Measurements from ENCODE around the gene TMCO4. TPM values are rescaled to one million over a fixed set of nuclear protein-coding genes. Genes with fewer than 3 reads are reported as not detected.

Gene TMCO4
- total RNA-seq, 1 donor from 2014 or later, result 6.1 TPM

DNA sequence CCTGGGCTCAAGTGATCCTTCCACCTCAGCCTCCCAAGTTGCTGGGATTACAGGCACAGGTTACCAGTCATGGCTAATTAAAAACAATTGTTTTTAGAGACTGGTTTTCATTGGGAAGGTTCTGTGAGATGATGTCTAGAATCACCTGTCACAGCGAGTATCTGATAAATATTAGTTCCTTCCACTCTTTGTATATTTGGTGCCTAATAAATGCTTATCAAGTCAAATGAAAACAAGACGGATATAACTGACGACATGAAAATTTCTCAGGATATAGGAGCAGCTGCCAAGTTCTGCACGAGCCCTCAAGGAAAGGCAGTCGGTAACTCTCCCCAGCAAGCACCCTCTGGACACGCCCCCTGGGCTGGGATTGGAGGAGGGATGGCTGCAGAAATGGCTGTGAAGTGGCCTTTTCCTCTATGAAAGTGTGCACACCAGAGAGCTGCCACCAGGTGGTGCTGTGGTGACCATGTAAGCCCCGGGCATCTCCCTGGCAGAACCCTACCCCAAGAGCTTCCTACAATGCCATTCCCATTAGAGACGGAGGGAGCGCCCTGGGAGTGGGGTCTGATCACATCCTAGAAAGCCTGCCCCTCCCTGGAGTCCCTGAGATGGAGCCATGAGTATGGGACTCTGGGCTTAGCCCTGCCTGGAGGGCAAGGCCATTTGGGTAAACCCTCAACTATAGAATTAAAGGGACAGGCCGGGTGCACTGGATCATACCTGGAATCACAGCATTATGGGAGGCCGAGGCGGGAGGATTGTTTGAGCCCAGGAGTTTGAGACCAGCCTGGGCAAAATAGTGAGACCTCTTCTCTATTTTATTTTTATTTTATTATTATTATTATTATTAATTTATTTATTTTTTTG lies 84.1 kb downstream of the TMCO4 start:
- DNase-seq, result peak; percentile 53

DNA sequence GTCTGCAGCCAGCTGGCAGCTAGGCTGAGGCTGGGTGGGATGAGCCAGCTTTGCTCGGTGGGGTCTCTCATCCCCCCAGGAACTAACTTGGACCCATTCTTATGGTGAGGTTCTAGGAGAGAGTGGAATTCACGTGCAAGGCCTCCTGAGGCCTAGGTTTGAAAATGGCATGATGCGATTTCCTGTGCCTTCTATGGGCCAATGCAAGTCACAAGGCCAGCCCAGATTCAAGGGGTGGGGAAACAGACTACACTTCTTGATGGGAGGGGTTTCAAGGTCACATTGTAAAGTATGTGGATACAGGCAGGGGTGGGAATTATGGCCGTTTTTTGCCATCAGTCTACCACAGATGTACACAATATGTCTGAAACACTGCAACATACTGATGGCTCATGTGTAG lies 86.8 kb downstream of the TMCO4 start:
- DNase-seq, result no peak

DNA sequence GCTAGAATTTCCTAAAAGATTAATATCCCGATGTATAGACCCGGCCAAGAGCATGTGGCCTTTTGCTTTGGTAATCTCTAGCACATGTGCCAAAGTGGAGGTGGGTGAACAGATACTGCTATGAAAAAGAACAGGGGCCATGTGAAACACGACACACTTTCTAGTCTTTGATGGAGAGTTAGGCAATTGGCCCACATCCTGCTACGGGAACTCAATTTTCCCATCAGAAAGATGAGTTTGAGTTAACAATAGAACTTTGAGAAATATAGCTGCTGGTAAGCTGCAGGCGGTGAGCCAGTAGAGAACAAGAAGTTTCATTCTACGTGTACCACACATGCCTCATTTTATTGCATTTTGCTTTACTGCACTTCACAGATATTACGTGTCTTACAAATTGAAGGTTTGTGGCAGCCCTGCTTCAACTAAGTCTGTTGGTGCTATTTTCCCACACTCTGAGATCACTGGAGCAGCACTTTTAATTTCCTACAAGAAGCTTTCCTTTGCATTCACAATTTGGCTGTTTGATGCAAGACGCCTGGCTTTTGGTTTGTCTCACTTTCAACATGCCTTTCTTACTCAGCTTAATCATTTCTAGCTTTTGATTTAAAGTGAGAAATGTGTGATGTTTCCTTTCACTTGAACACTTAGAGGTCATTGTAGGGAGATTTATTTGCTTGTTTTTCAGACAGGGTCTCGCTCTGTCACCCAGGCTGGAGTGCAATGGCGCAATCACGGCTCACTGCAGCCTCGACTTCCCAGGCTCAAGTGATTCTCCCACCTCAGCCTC lies 88.7 kb downstream of the TMCO4 start:
- DNase-seq, result no peak

DNA sequence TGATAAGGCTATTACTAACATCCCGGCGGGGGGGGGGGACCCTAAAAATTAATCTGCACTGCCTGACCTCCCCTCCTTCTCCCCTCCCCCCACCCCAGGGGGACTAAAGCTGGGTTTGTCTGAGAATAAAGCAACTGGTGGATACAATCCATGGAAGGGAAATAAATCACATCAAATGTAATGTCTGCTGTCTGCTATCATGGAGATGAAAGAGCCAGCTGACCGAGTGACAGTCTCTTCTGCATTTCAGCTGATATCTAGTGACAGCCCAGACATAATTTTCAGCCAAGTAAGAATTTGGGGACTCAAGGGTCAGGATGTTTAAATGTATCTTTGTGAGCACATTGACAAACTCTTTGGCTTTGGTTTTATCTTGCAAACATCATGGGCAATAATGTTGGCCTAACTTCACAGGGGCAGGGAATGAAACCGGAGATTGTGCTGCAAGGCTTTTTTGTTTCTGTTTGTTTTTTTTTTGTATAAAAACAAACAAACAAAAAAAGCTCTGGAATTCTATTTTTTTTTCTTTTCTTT lies 90.4 kb downstream of the TMCO4 start:
- no peak for DNase-seq

DNA sequence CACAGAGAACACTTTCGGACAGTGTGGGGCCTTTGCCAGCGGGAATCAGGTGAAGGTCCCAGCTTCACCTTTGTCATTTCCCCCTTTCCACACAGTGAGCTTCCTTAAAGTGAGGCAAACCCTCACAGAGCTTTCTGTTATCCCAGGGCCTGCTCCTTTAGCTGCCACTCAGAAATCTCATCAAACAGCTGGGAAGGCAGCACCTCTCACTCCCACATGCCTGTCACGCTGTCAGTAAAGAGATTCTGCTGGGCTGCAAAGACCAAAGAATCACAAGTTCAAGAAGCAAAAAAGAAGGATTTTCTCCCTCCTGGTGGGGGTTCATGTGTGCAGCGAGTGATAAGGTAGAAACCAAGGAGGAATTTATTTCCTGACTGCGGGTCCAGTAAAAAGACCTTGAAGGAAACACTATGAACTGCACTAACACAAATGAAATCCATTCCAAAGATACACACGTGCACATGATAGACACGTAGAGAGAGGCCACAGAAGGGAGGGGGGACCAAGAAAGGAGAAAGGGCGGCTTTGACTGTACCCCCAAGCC lies 91.1 kb downstream of the TMCO4 start:
- DNase-seq, result no peak

DNA sequence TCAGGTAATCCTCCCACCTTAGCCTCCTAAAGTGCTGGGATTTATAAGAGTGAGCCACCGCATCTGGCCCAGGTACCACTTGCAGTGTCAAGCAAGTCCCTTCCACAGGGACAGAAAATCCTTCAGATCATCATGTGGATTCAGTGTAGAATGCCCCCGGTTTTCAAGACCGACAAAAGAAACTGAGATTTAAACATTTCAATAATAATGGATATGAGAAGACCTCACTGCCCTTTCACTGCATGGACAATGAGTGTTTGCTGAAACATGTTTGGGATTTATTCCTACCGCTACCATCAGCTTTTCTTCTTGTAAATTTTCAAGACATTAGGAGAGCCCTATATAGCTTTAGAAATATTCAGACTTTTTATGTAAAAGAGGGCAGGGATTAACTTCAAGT lies 93.6 kb downstream of the TMCO4 start:
- DNase-seq, result no peak

DNA sequence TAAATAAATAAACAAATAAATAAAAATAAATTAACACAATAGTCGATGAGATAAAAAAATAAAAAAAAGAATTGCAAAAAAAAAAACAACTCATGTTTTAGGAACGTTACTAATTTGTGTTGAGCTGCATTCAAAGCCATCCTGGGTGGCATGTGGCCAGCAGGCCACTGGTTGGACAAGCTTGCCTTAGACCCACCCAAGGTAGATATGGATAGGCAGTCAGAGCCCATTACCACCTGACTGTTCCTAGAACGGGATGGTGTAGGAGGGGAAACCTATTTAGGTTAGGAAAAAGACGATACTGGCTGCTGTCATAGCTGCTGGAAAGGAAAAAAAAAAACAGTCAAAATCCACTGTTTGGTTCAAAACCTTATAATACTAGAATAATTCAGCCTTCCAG lies 94.3 kb downstream of the TMCO4 start:
- no peak for DNase-seq

DNA sequence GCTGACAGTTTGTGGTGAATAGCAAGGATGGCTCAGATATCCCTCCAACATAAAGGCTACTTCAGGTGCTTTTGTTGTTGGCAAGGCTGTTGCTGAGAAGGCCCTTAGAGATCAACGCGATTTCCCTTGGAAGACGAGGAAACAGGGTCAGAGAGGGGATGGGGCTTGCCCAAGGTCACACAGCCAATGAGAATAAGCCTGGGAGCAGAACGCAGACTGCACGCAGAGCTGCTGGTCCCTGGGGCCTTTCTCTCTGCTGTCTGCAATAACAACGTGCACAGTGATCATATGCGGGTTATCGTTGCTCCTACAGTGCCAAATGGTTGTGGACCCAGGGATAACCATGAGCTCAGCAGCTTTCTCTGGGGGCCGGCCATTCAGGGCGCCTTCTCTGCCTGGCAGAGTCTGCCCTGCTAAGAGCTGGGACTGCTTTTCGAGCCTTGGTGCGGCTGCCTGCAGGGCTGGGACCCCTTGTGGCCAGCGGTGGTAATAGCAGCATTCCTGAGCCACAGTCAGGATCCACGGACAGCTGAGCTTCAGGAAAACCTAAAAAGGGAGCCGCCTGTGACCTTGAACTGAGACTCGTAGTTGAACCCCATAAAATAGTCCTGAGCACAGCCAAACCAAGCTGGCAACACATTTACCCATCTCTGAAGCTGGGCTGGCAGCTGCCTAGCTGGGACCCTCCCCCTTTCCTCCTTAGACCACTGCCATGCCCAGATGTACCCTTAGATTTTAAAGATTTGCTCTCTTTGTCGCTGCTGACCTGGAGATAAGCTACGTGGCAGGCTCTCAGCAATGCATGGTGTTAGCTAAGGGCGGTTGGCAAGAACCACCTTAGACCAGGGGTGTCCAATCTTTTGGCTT lies 95.2 kb downstream of the TMCO4 start:
- DNase-seq, result peak; percentile 34

DNA sequence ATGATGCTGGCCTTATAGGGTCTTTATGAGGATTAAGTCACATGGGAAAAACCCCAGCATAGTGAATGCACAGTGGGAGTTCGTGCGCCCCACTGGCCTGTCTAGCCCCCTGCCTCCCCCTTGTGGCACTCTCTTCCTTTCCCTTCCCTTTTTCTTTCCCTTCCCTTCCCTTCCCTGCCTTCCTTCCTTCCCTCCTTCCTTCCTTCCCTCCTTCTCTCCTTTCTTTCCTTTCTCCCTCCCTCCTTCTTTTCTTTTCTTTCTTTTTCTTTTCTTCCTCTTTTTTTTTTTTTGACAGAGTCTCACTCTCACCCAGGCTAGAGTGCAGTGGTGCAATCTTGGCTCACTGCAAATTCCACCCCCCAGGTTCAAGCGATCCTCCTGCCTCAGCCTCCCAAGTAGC lies 96.4 kb downstream of the TMCO4 start:
- no peak for DNase-seq

DNA sequence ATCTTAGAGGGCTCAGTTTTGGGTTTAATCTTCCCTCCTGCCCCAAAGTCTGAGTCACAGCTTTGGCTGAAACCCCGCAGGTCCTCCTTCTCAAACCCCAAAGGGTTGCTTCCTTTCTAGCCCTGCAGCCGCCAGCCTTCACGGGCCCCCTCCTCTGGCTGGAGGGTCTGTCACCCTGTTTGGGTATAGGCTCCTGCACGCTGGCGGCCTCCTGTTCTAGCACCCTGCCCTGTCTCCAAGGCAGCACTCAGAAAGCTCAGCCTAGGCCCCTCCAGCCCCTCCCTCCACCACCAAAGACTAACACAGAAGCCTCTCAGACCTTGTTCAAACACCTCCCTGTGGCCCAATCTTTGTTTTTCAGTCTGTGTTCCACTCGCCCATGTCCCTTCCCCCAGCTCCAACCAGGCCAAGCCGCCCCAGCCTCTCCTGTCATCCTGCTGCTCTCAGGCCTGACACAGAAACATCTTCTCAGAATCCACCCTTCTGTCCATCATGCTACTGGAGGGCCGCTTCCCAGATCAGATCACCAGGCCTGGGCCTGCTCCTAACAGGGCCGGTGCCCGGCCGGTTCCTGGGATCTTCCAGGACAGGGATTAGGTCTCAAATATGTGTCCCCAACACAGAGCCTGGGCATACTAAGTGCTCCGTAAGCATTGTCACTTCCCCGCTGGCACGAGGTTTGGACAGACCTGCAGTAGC lies 99.5 kb downstream of the TMCO4 start:
- DNase-seq, result no peak

DNA sequence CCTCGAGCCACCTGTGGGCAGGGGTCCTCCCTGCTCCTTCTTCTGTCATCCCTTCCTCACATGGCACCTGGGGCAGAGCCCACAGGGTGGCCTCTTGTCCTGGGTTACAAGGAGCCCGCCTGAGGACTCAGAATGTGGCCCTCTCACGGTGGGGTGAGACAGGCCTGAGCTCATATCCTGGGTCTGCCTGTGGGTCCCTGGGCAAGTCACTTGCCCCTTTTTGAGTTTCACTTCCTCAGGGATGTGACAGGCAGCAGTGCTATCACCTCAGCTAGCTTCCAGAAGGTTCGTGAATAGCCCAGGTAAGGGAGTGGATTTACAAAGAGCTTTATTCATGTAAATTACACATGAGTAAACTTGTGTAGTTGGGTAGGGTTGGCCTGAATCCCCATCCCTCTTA lies 101.5 kb downstream of the TMCO4 start:
- no peak for DNase-seq

DNA sequence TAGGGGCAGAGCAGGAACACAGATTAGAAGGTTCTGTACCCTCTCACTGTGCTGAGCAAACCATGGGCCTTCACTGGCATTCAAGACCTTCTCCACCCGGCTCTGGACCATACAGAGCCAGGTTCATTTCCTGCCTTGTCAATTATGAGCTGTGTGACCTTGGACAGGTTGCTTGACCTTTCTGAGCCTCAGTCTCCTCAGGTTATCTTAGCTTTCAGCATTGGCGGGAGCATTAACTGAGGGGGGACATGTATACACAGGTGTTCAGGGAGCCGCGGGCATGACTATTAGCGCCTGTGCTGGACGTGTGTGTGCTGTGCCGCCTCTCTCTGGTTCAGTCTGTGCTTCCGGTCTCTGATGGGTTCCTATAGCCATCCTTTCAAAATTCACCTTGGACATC lies 102.9 kb downstream of the TMCO4 start:
- no peak for DNase-seq

DNA sequence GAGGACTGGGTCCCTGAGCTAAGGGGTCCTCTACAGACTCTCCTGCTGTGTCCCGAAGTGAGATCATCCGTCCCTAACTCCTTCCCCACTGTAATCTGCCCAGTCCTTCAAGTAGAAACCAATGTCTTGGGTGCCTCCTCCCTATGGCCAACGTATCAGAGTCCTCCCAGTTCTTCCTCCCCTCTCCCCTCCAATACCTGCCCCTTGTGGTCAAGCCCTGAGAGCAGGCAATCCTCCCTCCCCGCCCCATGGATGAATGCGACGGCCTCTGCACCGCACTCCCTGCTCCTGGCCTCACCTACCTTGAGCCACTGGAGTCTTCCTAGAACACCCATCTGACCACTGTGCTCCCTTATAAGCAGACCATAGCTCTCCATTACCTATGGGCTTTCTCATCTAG lies 103.9 kb downstream of the TMCO4 start:
- DNase-seq, result no peak

DNA sequence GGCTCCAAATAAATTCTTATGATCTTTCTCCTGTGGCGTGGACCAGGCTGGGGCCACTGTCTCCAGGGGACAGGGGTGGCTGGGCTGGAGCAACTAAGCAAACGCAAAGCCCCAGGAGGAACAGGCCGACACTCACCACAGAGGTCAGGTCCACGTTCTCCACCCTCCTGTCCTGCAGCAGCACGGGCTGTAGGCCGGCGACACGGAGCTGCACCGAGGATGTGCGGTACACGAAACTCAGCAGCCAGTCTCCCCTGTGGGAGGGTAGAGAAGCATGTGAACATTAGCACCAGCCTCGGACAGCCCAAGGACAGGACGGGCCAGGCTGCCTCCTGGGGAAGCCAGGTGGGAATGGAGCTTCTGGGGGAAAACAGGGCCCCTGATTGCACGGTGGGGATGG lies 105.4 kb downstream of the TMCO4 start:
- DNase-seq, result no peak

DNA sequence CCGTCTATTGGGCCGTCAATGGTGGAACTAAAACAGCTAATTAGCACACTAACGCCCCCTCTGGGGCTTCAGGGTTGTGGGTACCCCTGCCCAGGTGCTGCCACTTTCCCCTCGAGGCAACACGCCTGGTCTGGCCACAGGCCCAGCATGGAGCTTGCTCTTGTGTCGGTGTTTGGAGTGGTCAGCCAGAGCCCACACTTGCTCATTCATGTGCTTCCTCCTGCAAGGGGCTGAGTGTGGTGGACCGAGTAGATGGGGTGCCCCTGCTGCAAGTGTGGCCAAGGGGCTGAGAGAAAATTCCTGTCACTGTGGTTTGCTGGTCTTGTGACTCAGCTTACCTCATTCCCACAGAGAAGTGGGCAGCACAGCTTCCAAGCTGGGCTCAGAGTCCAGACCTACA lies 109.4 kb downstream of the TMCO4 start:
- DNase-seq, result no peak

DNA sequence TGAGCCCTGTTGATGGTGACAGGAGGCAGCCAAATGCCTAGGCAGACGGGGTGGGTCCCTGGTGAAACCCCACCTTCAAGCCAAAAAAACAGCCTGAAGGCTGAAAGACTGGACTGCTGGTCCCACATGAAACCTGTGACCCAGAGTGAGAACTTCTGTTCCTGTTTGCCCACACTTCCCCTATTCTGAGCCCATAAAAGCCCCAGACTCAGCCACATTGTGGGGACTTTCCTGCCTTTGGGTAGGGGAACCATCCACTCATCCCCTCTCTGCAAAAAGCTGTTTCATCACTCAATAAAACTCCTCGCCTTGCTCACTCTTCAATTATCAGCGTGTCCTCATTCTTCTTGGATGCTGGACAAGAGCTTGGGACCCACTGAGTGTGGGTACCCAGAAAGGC lies 109.9 kb downstream of the TMCO4 start:
- DNase-seq, result no peak

DNA sequence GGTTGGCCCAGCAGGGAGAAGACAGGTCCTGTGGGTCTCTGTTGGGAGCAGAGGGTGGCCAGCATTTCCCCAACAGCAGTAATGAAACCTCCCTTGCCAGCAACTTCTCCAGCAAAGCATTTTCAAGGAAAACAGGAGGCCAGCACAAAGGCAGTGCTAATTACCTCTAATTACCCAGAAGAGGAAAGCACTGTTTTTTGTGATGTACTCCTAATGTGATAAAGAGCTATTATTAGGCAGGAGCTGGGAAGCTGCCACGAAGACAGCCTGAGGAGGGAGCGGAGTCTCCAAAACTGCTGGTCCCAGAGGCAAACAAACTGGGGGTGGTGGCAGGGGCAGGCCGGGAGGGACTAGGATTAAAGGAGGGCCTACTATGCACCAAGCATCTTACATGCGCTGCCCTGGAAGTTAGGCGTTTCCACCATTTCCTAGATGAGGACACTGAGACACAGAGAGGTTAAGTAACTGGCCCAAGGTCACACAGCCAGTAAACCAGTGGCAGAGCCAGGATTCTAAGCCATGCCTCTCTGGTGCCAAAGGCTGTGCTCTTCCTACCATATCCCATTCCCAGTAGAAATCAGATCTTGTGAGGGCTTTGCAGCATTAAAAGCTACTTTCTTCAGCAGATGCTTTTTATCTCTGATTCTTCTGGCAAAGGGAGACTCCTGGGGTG lies 110.5 kb downstream of the TMCO4 start:
- DNase-seq, result no peak

DNA sequence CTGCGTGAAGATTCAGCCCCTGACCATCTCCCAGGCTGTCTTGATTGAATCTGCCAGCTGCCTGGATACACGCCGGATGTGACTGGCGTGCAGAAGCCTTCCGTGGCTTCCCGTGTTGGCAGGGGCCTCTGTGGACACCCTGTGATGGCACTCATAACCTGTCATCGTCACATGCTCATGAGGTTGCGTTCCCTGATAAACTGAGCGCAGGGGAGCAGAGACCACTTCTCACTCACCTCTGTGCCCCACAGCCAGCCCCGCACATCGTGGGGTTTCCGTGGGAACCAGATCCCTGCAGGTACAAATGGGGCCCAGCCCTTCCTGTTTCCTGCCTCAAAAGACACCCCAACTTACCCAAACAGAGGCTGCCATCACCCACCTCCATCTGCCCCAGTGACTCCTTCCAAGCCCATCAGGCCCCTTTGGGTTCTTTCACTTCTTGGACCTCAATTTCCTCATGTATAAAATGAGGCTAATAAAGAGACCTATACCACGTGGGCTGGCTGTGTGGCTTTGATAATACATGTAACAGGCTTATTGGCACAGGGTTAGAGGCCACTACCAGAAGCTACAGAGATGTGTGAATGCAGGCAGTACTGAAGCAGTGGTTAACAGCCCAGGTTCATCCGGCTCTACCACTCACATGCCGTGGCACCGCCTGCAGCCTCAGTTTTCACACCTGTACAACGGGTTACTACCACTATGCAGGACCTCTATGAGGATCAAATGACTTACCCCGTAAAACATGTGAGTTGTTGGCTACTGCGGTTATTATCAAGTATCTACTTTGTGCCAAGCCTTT lies 111.5 kb downstream of the TMCO4 start:
- DNase-seq, result no peak

DNA sequence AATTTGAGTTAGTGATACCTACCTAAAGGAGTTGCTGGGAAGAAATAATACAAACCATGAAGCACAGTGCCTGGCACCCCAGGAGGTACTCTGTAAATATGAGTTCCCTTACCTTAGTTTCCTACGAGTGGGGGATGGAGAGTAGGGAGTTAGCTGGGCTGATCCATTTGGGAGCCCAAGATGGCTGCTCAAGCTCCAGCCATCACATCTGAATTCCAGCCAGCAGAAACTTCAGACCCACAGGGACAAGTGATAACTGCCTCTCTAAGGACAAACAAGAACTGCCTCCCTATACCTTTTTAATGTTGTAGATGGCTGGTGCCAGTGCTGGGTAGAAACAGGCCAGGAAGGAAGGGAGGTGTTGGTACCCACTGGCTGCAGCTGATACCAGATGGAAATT lies 112.3 kb downstream of the TMCO4 start:
- DNase-seq, result no peak

DNA sequence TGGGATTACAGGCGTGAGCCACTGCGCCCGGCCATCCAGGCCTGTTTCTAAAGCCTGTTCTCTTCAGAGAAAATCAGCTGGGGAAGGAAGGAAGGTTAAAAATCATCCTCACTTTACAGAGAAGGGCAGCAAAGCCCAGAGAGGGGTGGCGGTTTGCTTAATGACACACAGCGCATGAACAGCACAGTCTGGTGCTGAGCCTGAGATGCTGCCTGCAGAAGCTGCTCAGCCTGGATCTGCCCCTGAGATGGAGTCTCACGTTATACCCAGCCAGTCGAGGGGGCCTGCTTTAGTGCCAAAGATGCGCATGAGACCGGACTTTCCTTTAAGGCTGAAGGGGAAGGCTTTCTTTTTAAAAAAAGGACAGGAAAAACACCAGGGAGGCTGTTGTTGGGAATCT lies 113.7 kb downstream of the TMCO4 start:
- DNase-seq, result no peak

Data from skin of body (tissue), 2 donors.